ENCODE data around the gene LATS1. TPM values are rescaled to one million over a fixed set of nuclear protein-coding genes. Genes with fewer than 3 reads are reported as not detected.

Gene LATS1
- total RNA-seq, 1 experiment from 2014 or later: 25.1 TPM

DNA sequence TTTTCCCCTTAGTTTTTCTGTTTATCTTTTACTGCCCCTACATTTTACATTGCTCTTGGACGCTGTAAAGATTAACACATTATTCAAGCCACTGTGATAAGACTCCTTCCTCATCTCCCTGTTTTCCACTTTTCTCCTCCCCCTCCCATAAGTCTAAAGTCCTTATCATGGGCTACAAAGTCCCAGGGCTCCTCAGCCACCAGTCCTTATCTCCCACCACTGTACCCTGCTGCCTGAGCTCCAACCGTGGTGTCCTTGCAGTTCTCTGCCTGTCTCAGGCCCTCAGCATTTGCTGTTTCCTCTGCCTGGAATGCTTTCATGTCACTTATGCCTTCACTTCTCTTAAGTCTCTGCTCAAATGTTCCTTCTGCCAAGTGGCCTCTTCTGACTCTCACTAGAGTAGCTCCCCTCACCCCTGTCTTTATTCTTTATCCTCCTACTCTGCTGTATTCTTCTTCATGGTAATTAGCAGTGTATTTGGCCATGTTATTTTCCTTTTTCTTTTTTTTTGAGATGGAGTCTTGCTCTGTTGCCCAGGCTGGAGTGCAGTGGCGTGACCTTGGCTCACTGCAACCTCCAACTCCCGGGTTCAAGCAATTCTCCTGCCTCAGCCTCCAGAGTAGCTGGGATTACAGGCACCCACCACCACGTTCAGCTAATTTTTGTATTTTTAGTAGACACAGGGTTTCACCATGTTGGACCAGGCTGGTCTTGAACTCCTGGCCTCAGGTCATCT lies 10.8 kb upstream of the LATS1 start:
- no peak overlapping the region for H3K9ac ChIP-seq (ENCODE audit: extremely low read depth, insufficient read length, low read length)
- WGBS (ENCODE audit: extremely low coverage, insufficient read length, low lambda C conversion rate): no CpG with 5 or more reads among the region's 5 CpGs
- no peak overlapping the region for H2BK15ac ChIP-seq (ENCODE audit: low read depth, low read length)
- no peaks in the 10 kb centered on the region for H3K27me3 ChIP-seq (ENCODE audit: insufficient read depth, low read length)
- H2BK120ac ChIP-seq (ENCODE audit: low read depth, low read length, poor library complexity, severe bottlenecking): no peak overlapping the region
- no peak overlapping the region for H3K18ac ChIP-seq (ENCODE audit: insufficient read length, low read depth, low read length)
- no peak overlapping the region for H4K91ac ChIP-seq (ENCODE audit: insufficient read length, low read depth, low read length)
- no peak overlapping the region for H3K23ac ChIP-seq (ENCODE audit: insufficient read length, low read depth, low read length)
- no peak overlapping the region for H2BK5ac ChIP-seq (ENCODE audit: insufficient read length, low read length)
- no peak overlapping the region for H4K5ac ChIP-seq (ENCODE audit: insufficient read length, low read depth, low read length)
- DNase-seq: no peak
- no peak overlapping the region for H4K8ac ChIP-seq (replicated peaks; ENCODE audit: insufficient read length, low read depth, low read length)
- H4K20me1 ChIP-seq (ENCODE audit: control insufficient read depth, insufficient read depth, insufficient read length): no peaks in the 10 kb centered on the region
- TF ChIP-seq, protein P1, sequence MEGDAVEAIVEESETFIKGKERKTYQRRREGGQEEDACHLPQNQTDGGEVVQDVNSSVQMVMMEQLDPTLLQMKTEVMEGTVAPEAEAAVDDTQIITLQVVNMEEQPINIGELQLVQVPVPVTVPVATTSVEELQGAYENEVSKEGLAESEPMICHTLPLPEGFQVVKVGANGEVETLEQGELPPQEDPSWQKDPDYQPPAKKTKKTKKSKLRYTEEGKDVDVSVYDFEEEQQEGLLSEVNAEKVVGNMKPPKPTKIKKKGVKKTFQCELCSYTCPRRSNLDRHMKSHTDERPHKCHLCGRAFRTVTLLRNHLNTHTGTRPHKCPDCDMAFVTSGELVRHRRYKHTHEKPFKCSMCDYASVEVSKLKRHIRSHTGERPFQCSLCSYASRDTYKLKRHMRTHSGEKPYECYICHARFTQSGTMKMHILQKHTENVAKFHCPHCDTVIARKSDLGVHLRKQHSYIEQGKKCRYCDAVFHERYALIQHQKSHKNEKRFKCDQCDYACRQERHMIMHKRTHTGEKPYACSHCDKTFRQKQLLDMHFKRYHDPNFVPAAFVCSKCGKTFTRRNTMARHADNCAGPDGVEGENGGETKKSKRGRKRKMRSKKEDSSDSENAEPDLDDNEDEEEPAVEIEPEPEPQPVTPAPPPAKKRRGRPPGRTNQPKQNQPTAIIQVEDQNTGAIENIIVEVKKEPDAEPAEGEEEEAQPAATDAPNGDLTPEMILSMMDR (conservative IDR thresholded peaks at IDR 0.05): no peak
- H2BK20ac ChIP-seq (ENCODE audit: low read depth, low read length, poor library complexity, severe bottlenecking): no peak overlapping the region
- no peak overlapping the region for H3K4me2 ChIP-seq (ENCODE audit: insufficient read depth, insufficient read length, low read length)
- no peak overlapping the region for H2BK12ac ChIP-seq (ENCODE audit: insufficient read length, low read depth, low read length)
- no peaks in the 10 kb centered on the region for H3K9me3 ChIP-seq (ENCODE audit: control insufficient read depth, low read depth, low read length)
- H2AFZ ChIP-seq (ENCODE audit: low read length): no peak overlapping the region
- H3K27ac Mint-ChIP-seq: no peak overlapping the region
- no peaks in the 10 kb centered on the region for H3K79me2 ChIP-seq (ENCODE audit: insufficient read depth, low read length)
- H3K9me3 Mint-ChIP-seq: no peaks in the 10 kb centered on the region
- H3K27me3 Mint-ChIP-seq (ENCODE audit: low read depth): no peaks in the 10 kb centered on the region
- H3K79me1 ChIP-seq (ENCODE audit: insufficient read depth, low read depth, low read length, poor library complexity, severe bottlenecking): no peaks in the 10 kb centered on the region
- H3K4ac ChIP-seq (ENCODE audit: low read depth, low read length): no peak overlapping the region
- no peak overlapping the region for H3K4me3 Mint-ChIP-seq
- no peaks in the 10 kb centered on the region for H3K4me1 Mint-ChIP-seq
- no peaks in the 10 kb centered on the region for H3K4me1 ChIP-seq (ENCODE audit: insufficient read depth, low read length)
- H2AK5ac ChIP-seq (ENCODE audit: insufficient read length, low read length): no peak overlapping the region
- no peak overlapping the region for H3K14ac ChIP-seq (ENCODE audit: insufficient read depth, low read length)
- peaks cover 9 to 85% (median 56%) of the 10 kb centered on the region in 3 experiments; a peak in 6 of 7 replicates for H3K36me3 Mint-ChIP-seq (ENCODE audit: insufficient read depth in 1 of 3, low read depth in 3 of 3)
- no peak overlapping the region for H3K56ac ChIP-seq (ENCODE audit: insufficient read length, low read depth, low read length)
- H3K23me2 ChIP-seq (ENCODE audit: insufficient read length, low read depth, low read length, poor library complexity, severe bottlenecking): no peaks in the 10 kb centered on the region
- H3T11ph ChIP-seq (ENCODE audit: low read length): no peak overlapping the region
- no peak overlapping the region for H3K27ac ChIP-seq (ENCODE audit: insufficient read length, low read depth, low read length)
